ENCODE results near the gene PCBD2.

DNA sequence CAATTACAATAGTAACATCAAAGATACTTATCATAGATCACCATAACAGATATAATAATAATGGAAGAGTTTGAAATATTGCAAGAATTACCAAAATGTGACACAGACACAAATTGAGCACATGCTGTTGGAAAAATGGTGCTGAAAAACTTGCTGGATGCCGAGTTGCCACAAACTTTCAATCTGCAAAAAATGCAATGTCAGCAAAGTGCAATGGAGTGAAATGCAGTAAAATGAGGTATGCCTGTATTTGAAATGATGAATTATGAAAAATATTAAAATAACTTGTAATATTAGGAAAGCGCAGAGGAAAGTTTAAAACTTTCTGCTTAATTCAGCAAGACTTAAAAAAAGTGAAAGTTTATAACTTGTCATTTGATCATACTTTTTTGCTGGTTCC is 12.0 kb upstream of the PCBD2 start:
- TF ChIP-seq FOXM1 (IDR thresholded peaks at IDR 0.05; ENCODE audit: borderline replicate concordance) (no peak), BHLHE40 (IDR thresholded peaks at IDR 0.05; ENCODE audit: borderline replicate concordance) (no peak), ELF4 (IDR thresholded peaks at IDR 0.05) (no peak), SUZ12 (IDR thresholded peaks at IDR 0.05) (no peak), SP1 (IDR thresholded peaks at IDR 0.05) (no peak), FOXA1 (IDR thresholded peaks at IDR 0.05) (no peak), CTBP1 (IDR thresholded peaks at IDR 0.05; ENCODE audit: borderline replicate concordance) (no peak)
- TF ChIP-seq, protein P1, sequence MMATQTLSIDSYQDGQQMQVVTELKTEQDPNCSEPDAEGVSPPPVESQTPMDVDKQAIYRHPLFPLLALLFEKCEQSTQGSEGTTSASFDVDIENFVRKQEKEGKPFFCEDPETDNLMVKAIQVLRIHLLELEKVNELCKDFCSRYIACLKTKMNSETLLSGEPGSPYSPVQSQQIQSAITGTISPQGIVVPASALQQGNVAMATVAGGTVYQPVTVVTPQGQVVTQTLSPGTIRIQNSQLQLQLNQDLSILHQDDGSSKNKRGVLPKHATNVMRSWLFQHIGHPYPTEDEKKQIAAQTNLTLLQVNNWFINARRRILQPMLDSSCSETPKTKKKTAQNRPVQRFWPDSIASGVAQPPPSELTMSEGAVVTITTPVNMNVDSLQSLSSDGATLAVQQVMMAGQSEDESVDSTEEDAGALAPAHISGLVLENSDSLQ (IDR thresholded peaks at IDR 0.05): no peak
